GM21526 (cell line): ENCODE measurements around the gene ZNF511.

Source experiments
- ATAC-seq: cut with Tn5 transposase; IDR thresholded peaks from one replicate; pipeline ENCODE4 v1.9.1; 2021; ENCODE audit warnings: moderate library complexity; ENCODE audit not compliant: unreplicated experiment, low FRiP score

ZNF511 gene

GRCh38 chr10:133289761-133290160 lies 19.0 kb upstream of the ZNF511 start:
- ATAC-seq: no peak

GRCh38 chr10:133292919-133293809 lies 15.6 kb upstream of the ZNF511 start:
- ATAC-seq: no peak

- no peak for ATAC-seq
These were observed 14.9 kb upstream of the ZNF511 start for GRCh38 chr10:133293810-133294119.

- no peak for ATAC-seq
These were observed 14.5 kb upstream of the ZNF511 start for GRCh38 chr10:133294189-133294588.

GRCh38 chr10:133295426-133296320 lies 13.0 kb upstream of the ZNF511 start:
- no peak for ATAC-seq

- ATAC-seq: no peak
These were observed 11.2 kb upstream of the ZNF511 start for GRCh38 chr10:133297504-133297903.

- no peak for ATAC-seq
These were observed 10.2 kb upstream of the ZNF511 start for GRCh38 chr10:133298466-133298865.

- ATAC-seq: no peak
These were observed 9.5 kb upstream of the ZNF511 start for GRCh38 chr10:133299224-133299623.

GRCh38 chr10:133299738-133300137 lies 9.0 kb upstream of the ZNF511 start:
- no peak for ATAC-seq

GRCh38 chr10:133302230-133302629 lies 6.5 kb upstream of the ZNF511 start:
- no peak for ATAC-seq

- no peak for ATAC-seq
These were observed 5.5 kb upstream of the ZNF511 start for GRCh38 chr10:133303206-133303605.

- ATAC-seq: no peak
These were observed 2.6 kb upstream of the ZNF511 start for GRCh38 chr10:133306097-133306476.

- no peak for ATAC-seq
These were observed 1.8 kb upstream of the ZNF511 start for GRCh38 chr10:133306941-133307379.

GRCh38 chr10:133307776-133308420 lies 816 bp upstream of the ZNF511 start:
- peak; percentile 46 for ATAC-seq

GRCh38 chr10:133309100-133309719 lies 496 bp downstream of the ZNF511 start:
- peak; percentile 52 for ATAC-seq

- ATAC-seq: no peak
These were observed 1.1 kb downstream of the ZNF511 start for GRCh38 chr10:133309720-133310398.

GRCh38 chr10:133310399-133310755 lies 1.7 kb downstream of the ZNF511 start:
- ATAC-seq: no peak

GRCh38 chr10:133310789-133311188 lies 2.1 kb downstream of the ZNF511 start:
- ATAC-seq: no peak

- ATAC-seq: no peak
These were observed 2.9 kb downstream of the ZNF511 start for GRCh38 chr10:133311570-133311969.
